ENCODE data around the gene NUP210L. TPM values are rescaled to one million over a fixed set of nuclear protein-coding genes. Genes with fewer than 3 reads are reported as not detected.

Gene NUP210L
- total RNA-seq, 1 experiment from 2014 or later = not detected

GRCh38 chr1:153944005-153944826, 210.7 kb downstream of the NUP210L start:
- DNase-seq (ENCODE audit: low read depth) = no peak

DNA sequence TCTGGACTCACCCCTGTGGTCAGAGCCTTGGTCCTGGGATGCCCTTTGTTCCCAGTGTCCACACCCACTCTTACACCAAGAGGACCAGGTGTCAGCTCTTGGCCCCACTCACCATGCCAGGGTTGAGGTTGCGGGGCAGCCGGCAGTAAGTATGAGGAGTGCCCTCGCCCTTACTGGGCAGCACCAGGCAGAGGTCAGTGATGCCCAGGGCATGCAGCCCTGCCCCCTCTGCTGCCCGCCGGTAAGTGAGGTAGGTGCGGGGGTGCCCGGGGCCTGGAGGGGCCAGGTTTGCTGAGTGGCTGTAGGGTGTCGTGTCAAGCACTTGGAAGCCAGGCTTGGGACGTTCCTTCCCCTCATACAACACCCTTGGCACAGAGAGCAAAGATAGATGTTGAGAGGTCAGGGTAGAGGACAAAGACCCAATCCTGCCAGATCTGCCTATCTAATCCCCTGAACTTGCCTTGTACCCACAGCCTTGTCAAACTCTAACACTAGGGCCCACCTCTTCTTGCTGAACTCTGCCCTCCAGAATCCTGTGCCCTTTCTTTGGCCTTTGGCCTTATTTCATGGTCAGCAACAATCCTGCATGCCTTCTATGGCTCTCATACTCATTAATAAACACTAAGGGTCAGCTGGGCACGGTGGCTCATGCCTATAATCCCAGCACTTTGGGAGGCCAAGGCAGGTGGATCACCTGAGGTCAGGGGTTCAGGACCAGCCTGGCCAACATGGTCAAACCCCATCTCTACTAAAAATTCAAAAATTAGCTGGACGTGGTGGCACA, 211.9 kb downstream of the NUP210L start:
- no peak for DNase-seq (ENCODE audit: low read depth)

Other genes starting within 250 kb of the NUP210L start
- gene GATAD2B, start 232.1 kb downstream of the NUP210L start, total RNA-seq (2014; rRNA removed; shearing (Covaris generic)) = 3.9 and 6.0 TPM in 2 replicates
- 6.5 and 6.6 TPM in 2 replicates for gene DENND4B, start 208.4 kb downstream of the NUP210L start, total RNA-seq (2014; rRNA removed; shearing (Covaris generic))
- gene CRTC2, start 196.5 kb downstream of the NUP210L start, total RNA-seq (2014; rRNA removed; shearing (Covaris generic)) = 7.2 and 10.1 TPM in 2 replicates
- 127 and 130 TPM in 2 replicates for gene SLC39A1, start 191.5 kb downstream of the NUP210L start, total RNA-seq (2014; rRNA removed; shearing (Covaris generic))
- 3.5 and 5.0 TPM in 2 replicates for gene CREB3L4, start 187.2 kb downstream of the NUP210L start, total RNA-seq (2014; rRNA removed; shearing (Covaris generic))
- 216 and 291 TPM in 2 replicates for gene JTB, start 177.4 kb downstream of the NUP210L start, total RNA-seq (2014; rRNA removed; shearing (Covaris generic))
- gene RAB13, start 168.7 kb downstream of the NUP210L start, total RNA-seq (2014; rRNA removed; shearing (Covaris generic)) = 56.3 and 59.5 TPM in 2 replicates
- 1,654 and 2,786 TPM in 2 replicates for gene RPS27, start 164.3 kb downstream of the NUP210L start, total RNA-seq (2014; rRNA removed; shearing (Covaris generic))
- gene TPM3, start 37.0 kb upstream of the NUP210L start, total RNA-seq (2014; rRNA removed; shearing (Covaris generic)) = 1,219 and 1,519 TPM in 2 replicates
- not detected in 2 replicates for gene CFAP141, start 51.3 kb upstream of the NUP210L start, total RNA-seq (2014; rRNA removed; shearing (Covaris generic))
- gene UBAP2L, start 65.9 kb upstream of the NUP210L start, total RNA-seq (2014; rRNA removed; shearing (Covaris generic)) = 98.6 and 105 TPM in 2 replicates
- gene HAX1, start 117.6 kb upstream of the NUP210L start, total RNA-seq (2014; rRNA removed; shearing (Covaris generic)) = 155 and 169 TPM in 2 replicates
- not detected in 2 replicates for gene AQP10, start 166.0 kb upstream of the NUP210L start, total RNA-seq (2014; rRNA removed; shearing (Covaris generic))
- gene ATP8B2, start 170.5 kb upstream of the NUP210L start, total RNA-seq (2014; rRNA removed; shearing (Covaris generic)) = 31.6 and 41.7 TPM in 2 replicates